GM21447 (cell line): ENCODE data around the gene LMO4.

ENCODE experiments used
- ATAC-seq: cut with Tn5 transposase; IDR thresholded peaks from one replicate; pipeline ENCODE4 v1.9.1; 2021; ENCODE audit not compliant: unreplicated experiment

The LMO4 gene

GRCh38 chr1:87327376-87328271 lies 1.1 kb upstream of the LMO4 start:
- ATAC-seq = no peak

- ATAC-seq = no peak
Observed at GRCh38 chr1:87329051-87329525, 408 bp downstream of the LMO4 start.

- ATAC-seq = no peak
Observed at GRCh38 chr1:87329526-87330056, 911 bp downstream of the LMO4 start.

- no peak for ATAC-seq
Observed at GRCh38 chr1:87330057-87330884, 1.6 kb downstream of the LMO4 start.

GRCh38 chr1:87330885-87331364 lies 2.2 kb downstream of the LMO4 start:
- ATAC-seq = no peak

- peak; percentile 19 for ATAC-seq
Observed at GRCh38 chr1:87331365-87332241, 2.9 kb downstream of the LMO4 start.

- ATAC-seq = no peak
Observed at GRCh38 chr1:87333692-87334347, 5.1 kb downstream of the LMO4 start.

- peak; percentile 2 for ATAC-seq
Observed at GRCh38 chr1:87334351-87335174, 5.9 kb downstream of the LMO4 start.

GRCh38 chr1:87335175-87335884 lies 6.7 kb downstream of the LMO4 start:
- ATAC-seq = peak; percentile 43

GRCh38 chr1:87336623-87337067 lies 8.0 kb downstream of the LMO4 start:
- ATAC-seq = no peak

GRCh38 chr1:87337606-87338005 lies 8.9 kb downstream of the LMO4 start:
- no peak for ATAC-seq

GRCh38 chr1:87338566-87338965 lies 9.9 kb downstream of the LMO4 start:
- no peak for ATAC-seq

GRCh38 chr1:87344231-87344630 lies 15.6 kb downstream of the LMO4 start:
- no peak for ATAC-seq

- no peak for ATAC-seq
Observed at GRCh38 chr1:87346130-87346814, 17.6 kb downstream of the LMO4 start.

- no peak for ATAC-seq
Observed at GRCh38 chr1:87348341-87349019, 19.8 kb downstream of the LMO4 start.

GRCh38 chr1:87349036-87349435 lies 20.4 kb downstream of the LMO4 start:
- ATAC-seq = no peak

- no peak for ATAC-seq
Observed at GRCh38 chr1:87355894-87356293, 27.2 kb downstream of the LMO4 start.
